ENCODE measurements around the gene DSC2.

DNA sequence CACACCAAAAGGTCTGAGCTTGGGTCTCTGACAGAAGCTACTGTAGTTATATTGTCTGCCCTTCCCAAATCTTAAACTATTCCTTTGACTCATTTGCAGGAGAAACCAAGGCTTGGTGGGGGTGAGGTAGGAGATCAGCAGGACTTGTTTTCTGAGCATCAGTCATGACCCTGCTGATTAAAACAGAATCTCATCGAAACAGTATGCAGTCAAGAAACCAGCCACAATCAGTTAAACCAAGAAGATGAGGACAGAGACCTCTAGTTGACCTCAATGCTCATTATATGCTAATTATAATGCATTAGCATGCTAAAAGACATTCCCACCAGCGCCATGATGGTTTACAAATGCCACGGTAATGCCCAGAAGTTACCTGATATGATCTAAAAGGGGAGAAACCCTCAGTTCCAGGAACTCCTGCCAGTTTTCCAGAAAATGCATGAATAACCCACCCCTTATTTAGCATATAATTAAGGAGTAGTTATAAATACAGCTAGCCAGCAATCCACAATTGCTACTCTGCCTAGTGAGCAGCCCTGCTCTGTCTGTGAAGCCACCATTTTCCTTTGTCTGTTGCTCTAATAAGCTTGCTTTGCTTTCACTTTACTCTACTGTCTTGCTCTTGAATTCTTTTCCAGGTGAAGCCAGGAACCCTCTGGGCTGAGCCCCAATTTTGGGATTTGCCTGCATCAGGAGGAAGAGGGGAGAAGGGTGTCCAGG is 86.3 kb downstream of the DSC2 start:
- no peak for TF ChIP-seq EZH2phosphoT487 (IDR thresholded peaks at IDR 0.05; ENCODE audit: borderline replicate concordance, low read depth)
- TF ChIP-seq, protein P1, sequence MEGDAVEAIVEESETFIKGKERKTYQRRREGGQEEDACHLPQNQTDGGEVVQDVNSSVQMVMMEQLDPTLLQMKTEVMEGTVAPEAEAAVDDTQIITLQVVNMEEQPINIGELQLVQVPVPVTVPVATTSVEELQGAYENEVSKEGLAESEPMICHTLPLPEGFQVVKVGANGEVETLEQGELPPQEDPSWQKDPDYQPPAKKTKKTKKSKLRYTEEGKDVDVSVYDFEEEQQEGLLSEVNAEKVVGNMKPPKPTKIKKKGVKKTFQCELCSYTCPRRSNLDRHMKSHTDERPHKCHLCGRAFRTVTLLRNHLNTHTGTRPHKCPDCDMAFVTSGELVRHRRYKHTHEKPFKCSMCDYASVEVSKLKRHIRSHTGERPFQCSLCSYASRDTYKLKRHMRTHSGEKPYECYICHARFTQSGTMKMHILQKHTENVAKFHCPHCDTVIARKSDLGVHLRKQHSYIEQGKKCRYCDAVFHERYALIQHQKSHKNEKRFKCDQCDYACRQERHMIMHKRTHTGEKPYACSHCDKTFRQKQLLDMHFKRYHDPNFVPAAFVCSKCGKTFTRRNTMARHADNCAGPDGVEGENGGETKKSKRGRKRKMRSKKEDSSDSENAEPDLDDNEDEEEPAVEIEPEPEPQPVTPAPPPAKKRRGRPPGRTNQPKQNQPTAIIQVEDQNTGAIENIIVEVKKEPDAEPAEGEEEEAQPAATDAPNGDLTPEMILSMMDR (IDR thresholded peaks at IDR 0.05) = no peak
- TF ChIP-seq TAF1 (IDR thresholded peaks at IDR 0.05; ENCODE audit: borderline replicate concordance, low read depth, low read length) = no peak
- no peak for TF ChIP-seq POLR2AphosphoS5 (IDR thresholded peaks at IDR 0.05; ENCODE audit: low read depth, low read length)
- TF ChIP-seq CHD2 (IDR thresholded peaks at IDR 0.05; ENCODE audit: low read length, partially characterized antibody) = no peak
- no peak for TF ChIP-seq GATA2 (CRISPR knock-in tag; IDR thresholded peaks at IDR 0.05)
- TF ChIP-seq SIN3A (IDR thresholded peaks at IDR 0.05; ENCODE audit: borderline replicate concordance, low read depth, low read length) = no peak

All from SK-N-SH (cell line).